Ovary (tissue), 3 donors: Measurements from ENCODE around the gene SNTA1.

Experiments used
- EP300 ChIP-seq: sonication (generic); formaldehyde crosslinking; IDR thresholded peaks from one replicate; pipeline ENCODE4 v1.6.1; 2017; ENCODE audit warnings: antibody characterized with exemption
- POLR2A ChIP-seq: fragments of 450-650 bp; IDR thresholded peaks from one replicate; pipeline ENCODE4 v1.6.1; 2017; ENCODE audit warnings: antibody characterized with exemption, mild to moderate bottlenecking, moderate library complexity
- TF ChIP-seq, protein P1 (sequence below), 3 donors: fragments of 450-650 bp in 2 of 3; fragments of 200-600 bp in 1 of 3; IDR thresholded peaks; one replicate each; pipeline versions ENCODE4 v1.5.1 to v1.8.0; 2016 to 2022; ENCODE audit warnings: antibody characterized with exemption in 3 of 3, mild to moderate bottlenecking in 1 of 3
- donor health status: DM: no; HTN: no; CAD: no.

DNA sequence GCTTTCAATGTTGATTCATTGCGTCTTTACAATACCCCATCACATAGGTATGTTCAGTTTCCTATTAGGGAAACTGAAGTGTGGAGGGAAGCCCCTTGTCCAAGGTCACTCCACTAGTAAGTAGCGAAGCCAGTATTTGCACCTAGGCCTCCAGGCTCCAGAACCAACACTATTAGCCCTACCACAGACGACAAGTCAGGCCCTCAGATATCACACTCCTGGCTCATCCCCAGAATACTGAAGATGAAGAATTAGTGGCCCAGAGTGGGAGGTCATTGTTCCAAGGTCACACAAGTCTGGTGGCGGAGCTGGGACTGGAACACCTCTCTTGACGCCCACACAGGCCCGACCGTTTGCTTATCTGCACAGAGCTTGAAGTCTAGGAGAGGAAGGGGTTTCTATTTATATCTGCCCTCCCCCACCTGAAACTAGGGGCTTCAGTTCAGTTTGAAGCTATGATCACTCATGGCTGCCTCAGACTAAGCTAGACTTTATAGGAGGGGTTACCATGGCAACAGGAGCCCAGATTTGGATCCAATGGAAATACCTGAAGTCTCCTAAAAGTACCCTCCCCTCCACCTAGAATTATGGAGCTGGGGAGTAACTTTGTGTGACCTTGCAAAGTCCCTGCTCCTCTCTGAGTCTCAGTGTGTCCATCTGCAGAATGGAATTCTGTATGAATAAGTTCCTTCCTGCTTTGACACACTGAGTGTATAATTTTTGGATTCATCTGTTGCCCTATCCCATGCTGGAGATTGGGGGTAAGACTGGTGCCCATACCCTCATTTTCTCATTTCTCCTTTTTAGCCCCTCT lies 2.2 kb downstream of the SNTA1 start:
- TF ChIP-seq EP300 (no peak), POLR2A (no peak)
- TF ChIP-seq, protein P1, sequence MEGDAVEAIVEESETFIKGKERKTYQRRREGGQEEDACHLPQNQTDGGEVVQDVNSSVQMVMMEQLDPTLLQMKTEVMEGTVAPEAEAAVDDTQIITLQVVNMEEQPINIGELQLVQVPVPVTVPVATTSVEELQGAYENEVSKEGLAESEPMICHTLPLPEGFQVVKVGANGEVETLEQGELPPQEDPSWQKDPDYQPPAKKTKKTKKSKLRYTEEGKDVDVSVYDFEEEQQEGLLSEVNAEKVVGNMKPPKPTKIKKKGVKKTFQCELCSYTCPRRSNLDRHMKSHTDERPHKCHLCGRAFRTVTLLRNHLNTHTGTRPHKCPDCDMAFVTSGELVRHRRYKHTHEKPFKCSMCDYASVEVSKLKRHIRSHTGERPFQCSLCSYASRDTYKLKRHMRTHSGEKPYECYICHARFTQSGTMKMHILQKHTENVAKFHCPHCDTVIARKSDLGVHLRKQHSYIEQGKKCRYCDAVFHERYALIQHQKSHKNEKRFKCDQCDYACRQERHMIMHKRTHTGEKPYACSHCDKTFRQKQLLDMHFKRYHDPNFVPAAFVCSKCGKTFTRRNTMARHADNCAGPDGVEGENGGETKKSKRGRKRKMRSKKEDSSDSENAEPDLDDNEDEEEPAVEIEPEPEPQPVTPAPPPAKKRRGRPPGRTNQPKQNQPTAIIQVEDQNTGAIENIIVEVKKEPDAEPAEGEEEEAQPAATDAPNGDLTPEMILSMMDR (IDR thresholded peaks at IDR 0.05) = no peak
